Activated CD4-positive, CD25-positive, alpha-beta regulatory T cell treated with anti-CD3 and anti-CD28 coated beads, Interleukin-2, amount 50 U/mL, for 24 hours (primary cell): ENCODE results near the gene ZDHHC19.
A peak's percentile ranks its signal among the peaks of the same experiment; 100 is the strongest.
"Not testable (repeated sequence)": the region's sequence is repeated elsewhere in the genome, so short reads cannot be mapped to it uniquely, and the experiment has no call there.

Experiments used
- ATAC-seq, 2 donors: fragments of 150-1000 bp; cut with Tn5 transposase; one replicate each; pipeline ENCODE4 v1.10.0; 2021; ENCODE audit warnings: mild to moderate bottlenecking in 1 of 2, moderate library complexity in 1 of 2

ZDHHC19 gene

GRCh38 chr3:196175722-196176121, 35.5 kb downstream of the ZDHHC19 start:
- no peak for ATAC-seq

DNA sequence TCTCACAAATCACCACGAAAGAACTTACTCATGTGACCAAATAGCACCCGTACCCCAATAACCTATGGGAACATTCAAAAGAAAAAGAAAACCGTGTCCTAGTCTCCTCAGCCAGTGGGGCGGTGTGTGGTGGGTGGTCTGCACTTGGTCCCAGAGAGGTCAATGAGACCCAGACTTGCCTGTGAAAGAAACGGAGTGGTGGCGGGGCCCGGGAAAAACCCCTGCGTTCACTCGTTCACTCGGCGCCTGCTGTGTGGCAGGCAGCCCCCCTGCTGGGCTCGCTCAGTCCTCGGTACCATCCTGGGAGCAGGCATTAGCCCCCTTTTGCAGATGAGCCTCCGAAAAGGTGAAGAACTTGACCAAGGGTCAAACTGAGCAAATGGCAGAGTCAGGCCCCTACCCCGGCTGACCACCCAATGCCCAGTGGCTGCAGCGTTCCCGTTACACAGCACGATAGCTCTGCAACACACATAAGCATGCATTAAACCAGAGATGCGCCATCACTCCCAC, 36.0 kb downstream of the ZDHHC19 start:
- no peak for ATAC-seq

DNA sequence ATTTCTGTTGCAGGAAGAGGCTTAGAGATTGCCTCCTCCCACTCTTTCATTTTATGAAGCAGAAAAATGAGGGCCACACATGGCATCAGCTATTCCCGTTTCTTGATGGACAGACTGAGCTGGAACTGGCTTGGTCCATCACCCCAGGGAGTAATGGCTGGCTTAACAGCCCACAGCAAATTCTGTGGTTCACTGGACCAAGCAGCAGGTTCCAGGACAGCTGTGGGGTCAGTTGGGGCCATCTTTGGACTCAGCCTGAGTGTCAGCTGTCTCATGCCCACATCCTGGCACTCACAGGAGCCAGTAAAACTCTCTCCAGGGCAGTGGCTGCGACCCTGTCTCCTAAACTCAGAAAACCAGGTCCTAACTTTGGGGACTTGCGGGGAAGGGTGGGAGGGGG, 36.5 kb downstream of the ZDHHC19 start:
- ATAC-seq = no peak

DNA sequence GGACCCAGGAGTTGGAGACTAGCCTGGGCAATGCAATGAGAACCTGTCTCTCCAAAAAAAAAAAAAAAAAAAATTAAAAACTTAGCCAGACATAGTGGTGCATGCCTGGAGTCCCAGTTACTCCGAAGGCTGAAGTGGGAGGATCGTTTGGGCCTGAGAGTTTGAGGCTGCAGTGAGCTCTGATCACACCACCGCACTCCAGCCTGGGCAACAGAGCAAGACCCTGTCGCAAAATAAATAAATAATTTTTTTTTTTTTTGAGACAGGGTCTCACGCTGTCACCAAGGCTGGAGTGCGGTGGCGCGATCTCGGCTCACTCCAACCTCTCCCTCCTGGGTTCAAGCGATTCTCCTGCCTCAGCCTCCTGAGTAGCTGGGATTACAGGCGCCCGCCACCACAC, 40.9 kb downstream of the ZDHHC19 start:
- not testable (repeated sequence) for ATAC-seq

DNA sequence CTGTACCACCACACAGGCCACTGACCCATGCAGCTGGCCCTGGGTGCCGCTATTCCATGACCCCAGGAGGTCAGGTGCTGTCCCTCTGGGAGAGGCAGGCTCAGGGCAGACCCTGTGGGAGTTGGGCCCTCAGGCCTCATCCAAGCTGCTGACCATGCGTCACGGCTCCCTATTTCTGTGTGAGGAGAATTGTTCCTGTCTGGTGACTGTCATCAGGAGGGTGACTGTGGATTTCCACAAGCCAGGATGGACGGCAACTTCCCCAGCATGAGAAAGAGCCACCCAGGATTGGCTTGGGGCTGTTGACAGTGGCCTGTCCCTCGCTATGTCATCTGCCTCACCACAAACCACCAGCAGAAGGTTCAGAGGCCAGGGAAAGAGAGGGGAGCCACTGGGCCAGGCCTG, 41.4 kb downstream of the ZDHHC19 start:
- no peak for ATAC-seq

DNA sequence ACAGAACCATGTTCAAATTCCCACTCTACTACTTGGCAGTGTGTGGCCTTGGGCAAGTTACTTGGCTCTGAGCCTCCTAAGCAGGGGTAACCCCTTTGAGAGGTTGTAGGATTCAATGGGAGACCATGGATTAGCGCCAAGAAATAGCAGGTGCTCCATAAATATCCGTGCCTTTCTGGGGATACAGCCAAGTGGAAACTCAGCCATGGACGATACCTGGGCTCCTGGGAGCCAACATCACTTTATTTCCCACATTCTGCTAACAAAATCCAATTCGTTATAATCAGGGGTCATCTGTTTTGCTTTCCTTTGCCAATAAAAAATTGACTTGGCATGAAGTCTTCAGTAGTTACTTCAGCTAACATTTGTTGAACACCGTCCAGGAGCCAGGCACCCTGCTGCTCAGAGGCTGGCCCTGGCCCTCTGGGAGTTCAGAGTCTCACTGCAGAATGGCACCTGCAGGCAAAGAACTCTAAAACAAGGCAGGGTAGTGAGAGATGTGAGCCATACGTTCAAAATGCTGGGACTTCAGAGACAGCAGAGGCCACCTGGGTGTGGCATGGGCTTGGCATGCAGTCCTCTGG, 42.3 kb downstream of the ZDHHC19 start:
- ATAC-seq = no peak

DNA sequence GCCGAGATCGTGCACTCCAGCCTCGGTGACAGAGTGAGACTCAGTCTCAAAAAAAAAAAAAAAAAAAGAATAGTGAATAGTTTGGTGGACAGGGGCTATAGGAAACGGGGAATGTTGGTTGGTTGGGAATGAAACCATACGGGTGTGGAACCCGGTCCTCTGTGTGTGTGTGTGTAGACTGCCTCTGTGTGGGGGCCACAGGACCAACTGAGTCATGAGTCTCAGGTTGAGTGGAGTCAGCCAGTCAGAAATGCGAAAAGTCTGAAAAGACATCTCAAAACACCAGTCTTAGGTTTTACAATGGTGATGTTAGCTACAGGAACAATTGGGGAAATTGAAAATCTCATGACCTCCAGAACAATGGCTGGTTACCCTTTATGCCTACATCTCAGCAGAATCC, 44.5 kb downstream of the ZDHHC19 start:
- peak; percentile 64 to 85 for ATAC-seq

DNA sequence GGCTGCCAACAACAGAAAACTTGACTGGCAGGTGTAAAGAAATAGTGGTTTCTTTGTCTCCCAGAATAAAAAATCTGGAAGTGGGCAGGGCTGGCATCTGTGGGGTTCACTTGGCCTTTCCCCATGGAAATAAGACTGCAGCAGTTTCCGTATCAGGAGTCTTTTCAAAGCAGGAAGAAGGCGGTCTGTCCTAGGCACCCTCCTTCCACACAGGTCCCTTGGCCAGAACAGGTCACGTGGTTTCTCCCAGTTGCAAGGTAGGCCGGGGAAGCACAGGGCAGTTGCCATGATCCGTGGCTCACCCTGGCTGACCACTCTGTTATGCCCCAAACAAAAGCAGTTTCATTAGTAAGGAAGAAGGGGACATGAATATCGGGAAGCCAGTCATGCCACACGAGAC, 45.4 kb downstream of the ZDHHC19 start:
- no peak for ATAC-seq

- ATAC-seq = not testable (repeated sequence)
Measured at GRCh38 chr3:196165006-196165575, 46.1 kb downstream of the ZDHHC19 start.

DNA sequence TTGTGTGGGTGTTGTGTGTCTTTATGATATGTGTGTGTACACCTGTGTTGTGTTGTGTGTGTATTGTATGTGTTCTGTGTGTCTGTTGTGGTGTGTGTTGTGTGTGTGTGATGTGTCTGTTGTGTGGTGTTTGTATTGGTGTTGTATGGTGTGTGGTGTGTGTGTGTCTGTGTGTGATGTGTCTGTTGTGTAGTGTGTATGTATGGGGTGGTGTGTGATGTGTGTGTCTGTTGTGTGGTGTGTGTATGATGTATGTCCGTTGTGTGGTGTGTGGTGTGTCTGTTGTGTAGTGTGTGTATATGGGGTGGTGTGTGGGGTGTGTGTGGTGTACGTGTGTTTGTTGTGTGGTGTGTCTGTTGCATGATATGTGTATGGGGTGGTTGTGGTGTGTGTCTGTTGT, 46.6 kb downstream of the ZDHHC19 start:
- ATAC-seq = no peak

DNA sequence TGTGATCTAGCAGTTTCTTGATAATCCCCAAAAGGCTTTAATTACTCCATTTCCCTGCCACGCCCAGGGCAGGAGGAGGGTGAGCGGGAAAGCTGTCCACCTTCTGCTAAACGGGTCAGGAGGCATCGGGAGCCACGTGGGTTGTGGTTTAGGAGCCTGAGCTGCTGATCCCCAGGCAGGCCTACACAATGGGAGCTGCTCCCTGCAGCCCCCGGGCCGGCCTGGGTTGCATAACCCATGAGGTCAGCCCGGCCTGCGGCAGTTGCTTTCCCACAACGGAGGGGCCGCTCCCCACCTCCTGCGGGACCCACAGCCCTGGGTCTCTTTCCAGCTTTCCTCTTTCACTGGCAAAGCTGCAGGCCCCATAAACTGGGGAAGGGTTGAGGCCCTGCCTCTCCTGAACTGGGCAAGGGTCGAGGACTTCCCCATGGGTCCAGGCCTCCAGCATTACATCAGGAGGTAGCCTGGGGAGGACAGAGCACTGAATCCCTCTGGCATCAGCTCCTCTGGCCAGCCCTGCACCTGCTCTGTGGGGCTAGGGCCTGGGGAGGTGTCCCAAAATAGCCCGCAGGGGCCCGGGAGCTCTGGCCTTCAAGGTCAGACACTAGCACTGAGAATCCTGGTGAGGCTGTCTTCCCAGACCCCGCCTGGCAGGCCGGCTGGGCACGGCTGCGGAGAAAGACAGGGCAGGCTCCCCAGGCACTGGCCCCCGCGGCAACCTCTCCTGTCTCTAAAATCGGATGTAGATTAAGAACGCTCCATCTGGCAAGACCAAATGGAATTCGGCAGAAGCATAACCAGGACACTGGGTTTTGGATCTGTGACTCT, 47.3 kb downstream of the ZDHHC19 start:
- no peak for ATAC-seq

DNA sequence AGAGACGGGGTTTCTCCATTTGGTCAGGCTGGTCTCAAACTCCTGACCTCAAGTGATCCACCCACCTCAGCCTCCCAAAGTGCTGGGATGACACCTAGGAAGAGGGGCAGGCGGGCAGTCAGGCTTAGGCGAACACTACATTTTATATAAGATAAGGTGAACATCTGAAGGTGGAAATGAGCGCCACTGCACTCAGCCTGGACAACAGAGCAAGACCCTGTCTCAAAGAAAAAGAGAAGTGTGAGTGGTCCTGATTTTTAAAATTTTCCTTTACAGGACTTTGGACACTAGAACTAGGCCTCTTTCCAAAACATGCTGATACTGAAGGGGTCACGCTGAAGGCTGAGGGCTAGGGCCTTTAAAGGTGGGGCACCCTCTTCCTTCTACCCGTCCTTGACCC, 48.0 kb downstream of the ZDHHC19 start:
- no peak for ATAC-seq

DNA sequence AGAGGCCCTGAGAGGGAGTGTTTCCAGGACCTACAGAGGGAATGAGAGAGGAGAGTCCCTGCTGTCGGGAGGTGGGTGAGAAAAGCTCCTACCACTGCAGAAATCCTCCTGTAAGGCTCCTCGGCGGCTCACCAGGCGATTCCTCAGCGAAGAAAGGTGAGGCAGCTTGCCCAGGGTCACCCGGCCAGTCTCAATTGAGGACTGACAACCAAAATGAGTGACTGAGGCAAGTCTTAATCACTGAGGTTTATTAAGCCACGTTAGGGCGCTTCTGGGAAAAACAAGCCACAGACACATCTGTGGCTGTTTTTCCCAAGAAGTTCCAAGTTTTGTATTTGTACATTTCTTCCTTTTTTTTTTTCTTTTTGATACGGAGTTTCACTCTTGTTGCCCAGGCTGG, 48.5 kb downstream of the ZDHHC19 start:
- no peak for ATAC-seq

DNA sequence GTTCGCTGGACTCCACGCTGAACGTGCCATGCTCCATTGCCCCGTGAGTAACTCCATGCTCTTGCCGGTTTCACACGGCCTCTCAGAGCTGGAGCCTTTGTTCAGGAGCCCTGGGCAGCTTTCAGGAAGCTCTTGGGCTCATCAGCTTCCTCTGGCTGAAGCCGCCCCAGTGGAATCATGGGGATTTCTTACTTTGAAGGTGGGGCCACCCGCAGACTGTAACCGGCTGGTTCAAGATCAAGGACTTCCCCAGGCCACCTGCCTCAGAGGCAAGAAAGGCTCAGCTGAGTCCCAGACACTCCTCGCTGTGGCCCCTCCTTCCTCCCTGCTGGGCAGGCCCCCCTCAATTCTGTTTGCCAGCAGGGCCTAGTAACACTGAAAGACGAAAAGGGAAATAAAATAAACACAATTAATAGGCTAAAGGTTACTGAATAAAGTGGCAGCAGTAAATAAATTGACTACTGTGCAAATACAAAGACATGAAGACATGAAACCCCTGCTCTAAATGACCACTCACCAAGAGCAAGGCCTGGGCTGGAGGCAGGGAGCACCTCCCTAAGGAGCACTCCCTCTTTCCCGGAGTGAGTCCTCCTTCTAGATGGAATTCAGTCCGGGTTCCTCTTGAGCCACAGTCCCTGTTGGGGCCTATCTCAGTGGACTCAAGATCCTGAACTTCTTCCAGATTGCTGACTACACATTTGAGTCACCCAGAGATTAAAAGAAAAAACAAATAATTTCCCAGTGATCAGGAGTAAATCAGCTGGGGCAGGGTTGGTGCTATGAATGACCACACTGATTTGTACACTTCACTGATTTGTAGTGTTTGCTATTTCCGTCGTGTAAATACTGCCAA, 51.0 kb downstream of the ZDHHC19 start:
- ATAC-seq = peak; percentile 86 to 91

DNA sequence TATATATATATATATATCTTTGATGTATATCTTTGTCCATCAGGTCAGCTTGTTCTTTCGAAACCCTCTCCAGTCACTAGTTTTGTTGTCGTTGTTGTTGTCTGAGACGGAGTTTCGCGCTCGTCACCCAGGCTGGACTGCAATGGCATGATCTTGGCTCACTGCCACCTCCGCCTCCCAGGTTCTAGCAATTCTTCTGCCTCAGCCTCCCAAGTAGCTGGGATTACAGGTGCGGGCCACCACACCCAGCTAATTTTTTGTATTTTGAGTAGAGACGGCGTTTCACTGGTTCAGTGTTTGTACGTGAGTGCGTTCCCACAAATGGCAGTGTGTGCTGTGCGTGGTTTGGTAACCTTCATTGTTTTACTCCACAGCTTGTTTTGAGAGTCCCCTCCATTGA, 51.7 kb downstream of the ZDHHC19 start:
- no peak for ATAC-seq

DNA sequence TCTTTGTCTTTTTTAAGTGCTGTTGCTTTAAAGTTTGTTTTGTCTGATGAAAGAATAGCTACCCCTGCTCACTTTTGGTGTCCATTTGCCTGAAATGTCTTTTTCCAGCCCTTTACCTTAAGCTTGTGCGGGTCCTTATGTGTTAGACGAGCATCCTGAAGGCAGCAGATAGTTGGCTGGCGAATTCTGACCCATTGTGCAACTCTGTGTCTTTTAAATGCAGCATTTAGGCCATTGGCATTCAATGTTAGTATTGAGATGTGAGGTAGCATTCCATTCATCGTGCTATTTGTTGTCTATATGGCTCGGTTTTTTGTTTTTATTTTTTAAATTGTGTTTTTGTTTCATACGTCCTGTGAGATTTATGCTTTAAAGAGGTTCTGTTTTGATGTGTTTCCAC, 55.0 kb downstream of the ZDHHC19 start:
- no peak for ATAC-seq

DNA sequence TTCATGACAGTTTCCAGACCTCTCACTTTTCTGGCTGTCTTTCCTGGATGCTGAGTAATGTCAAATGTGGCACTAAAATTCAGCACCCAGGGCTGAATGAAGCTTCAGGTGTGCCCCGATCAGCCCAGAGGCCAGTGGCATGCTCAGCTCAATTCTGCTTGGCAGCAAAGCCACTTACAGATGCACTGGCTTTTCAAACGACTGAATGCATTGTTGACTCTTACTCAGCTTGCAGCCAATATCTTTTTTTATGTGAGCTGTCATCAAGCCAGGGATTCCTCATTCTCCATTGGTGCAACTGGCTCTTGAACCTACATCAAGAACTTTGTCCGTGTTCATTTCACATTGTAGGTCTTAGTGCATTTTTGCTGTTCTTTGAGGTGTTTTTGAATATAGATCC, 60.7 kb downstream of the ZDHHC19 start:
- no peak for ATAC-seq

DNA sequence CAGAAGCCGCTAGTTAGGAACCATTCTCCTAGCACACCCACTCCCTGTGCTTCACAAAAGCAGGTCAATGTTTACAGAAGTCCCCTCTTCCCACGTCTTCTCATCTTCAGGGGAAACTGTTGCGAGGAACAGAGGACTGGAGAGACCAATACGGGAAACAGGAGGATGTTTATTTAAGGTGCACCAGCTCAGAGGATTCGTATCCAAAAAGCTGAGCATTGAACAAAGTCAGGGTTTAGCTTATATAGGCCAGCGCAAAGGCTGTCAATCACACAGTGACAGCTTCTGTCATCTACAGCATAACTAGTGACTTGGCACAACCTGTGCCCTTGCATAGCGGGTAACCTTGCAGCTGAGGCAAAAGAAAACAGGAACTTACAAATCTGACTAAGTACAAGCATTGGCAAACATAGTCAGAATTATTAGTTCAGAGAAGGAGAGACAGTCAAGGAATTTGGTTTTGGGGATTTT, 61.3 kb downstream of the ZDHHC19 start:
- ATAC-seq = peak in 1 of 2 donors; percentile 53

DNA sequence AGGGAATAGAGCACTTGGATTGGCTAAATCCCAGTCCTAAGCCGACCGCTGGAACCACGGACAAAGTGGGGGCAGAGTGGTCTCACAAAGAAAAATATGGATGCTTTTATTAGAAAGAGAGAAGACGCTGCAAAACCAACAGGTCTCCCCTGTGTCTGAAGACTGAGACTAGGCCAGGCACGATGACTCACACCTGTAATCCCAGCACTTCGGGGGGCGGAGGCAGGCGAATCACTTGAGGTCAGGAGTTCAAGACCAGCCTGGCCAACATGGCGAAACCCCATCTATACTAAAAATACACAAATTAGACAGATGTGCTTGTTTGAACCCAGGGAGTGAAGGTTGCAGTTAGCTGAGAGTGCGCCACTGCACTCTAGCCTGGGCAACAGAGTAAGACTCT, 61.8 kb downstream of the ZDHHC19 start:
- ATAC-seq = no peak
